NCI-H1105 treated with DMSO at 0.1 percent for 48 hours (cell line): ENCODE data around the gene DUSP14.
"Not testable (repeated sequence)": the region's sequence is repeated elsewhere in the genome, so short reads cannot be mapped to it uniquely, and the experiment has no call there.

Source experiments
- DNase-seq: peaks from one replicate; lab custom pipeline; 2025; lab: John Stamatoyannopoulos, UW

DUSP14 gene

GRCh38 chr17:37485938-37486570, 3.6 kb upstream of the DUSP14 start:
- no peak for DNase-seq

DNA sequence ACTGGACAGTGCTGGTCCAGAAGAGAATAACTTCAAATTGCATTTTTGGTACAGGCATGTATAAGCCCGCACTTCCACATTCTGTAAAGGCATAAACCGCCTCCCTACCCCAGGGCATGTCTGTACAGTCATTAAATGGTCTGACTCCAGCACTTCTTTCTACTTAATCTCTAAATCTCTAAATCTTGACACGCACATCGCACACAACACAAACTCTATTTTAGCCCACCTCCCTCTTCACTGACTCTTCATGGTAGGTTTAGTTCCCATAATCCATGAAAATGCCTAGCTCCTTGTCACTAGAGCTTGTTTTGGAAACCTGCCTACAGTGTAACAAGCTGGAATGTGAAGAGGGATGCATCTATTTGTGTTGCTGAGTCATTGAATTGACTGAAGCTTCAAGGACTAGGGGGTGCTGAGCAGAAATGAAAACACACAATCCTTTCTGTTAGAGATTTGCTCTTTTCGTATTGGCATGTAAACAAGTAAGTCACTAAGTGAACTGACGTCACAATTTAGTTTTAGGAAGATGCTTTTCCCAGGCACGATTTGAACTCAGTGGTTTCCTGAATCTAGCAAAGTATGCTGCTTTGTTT, 1.6 kb upstream of the DUSP14 start:
- peak; percentile 67 for DNase-seq

GRCh38 chr17:37488607-37489196, 989 bp upstream of the DUSP14 start:
- peak; percentile 52 for DNase-seq

GRCh38 chr17:37490022-37490587, 414 bp downstream of the DUSP14 start:
- DNase-seq, result peak; percentile 62

DNA sequence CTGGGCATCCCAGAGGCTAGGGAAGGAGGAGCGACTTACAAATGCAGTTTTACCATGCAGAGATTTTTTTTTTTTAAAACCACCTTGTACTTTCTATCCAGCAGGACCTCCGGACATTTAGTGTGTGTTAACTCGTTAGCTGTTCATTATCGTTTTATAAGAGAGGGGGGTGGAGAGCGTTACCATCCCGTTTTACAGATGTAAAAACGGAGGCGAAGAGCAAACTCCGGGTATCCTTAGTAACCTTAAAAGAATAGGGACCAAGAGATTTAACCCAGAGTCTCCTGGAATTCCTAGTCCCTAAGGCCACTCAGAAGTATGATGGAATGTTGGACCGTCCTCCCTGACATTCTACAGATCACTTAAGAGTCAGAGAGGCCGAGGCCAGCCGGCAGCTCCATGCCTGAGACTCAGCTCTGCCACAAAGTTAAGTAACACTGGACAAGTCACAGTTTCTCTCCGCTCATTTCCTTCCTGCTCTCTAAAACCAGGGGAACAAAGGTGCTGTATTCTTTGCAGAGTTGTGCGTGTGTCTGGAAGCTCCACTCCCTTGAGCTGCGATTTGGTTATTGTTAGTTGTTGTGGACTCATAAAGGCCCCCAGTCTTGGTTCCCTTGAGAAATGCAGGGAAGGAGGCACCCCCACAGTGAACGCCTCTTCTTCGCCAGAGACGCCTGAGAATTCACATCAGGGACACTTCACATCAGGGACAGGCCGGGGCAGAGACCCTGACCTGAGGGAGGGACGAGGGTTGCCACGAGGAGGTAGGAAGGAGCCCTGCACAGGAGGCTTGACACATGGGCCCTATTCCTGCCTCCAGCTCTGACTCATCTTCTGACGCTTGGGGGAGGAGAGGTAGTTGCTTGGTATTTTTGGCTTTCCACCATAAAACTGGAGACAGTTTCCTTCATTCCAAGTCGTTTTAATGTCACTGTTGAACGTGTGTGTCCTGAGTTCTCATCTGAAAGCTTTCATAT, 1.2 kb downstream of the DUSP14 start:
- DNase-seq, result no peak

GRCh38 chr17:37492167-37492566, 2.5 kb downstream of the DUSP14 start:
- no peak for DNase-seq

GRCh38 chr17:37493249-37494027, 3.7 kb downstream of the DUSP14 start:
- DNase-seq, result no peak

- DNase-seq, result no peak
Observed at GRCh38 chr17:37494401-37494831, 4.7 kb downstream of the DUSP14 start.

- no peak for DNase-seq
Observed at GRCh38 chr17:37494971-37495370, 5.3 kb downstream of the DUSP14 start.

- DNase-seq, result no peak
Observed at GRCh38 chr17:37500378-37500777, 10.7 kb downstream of the DUSP14 start.

DNA sequence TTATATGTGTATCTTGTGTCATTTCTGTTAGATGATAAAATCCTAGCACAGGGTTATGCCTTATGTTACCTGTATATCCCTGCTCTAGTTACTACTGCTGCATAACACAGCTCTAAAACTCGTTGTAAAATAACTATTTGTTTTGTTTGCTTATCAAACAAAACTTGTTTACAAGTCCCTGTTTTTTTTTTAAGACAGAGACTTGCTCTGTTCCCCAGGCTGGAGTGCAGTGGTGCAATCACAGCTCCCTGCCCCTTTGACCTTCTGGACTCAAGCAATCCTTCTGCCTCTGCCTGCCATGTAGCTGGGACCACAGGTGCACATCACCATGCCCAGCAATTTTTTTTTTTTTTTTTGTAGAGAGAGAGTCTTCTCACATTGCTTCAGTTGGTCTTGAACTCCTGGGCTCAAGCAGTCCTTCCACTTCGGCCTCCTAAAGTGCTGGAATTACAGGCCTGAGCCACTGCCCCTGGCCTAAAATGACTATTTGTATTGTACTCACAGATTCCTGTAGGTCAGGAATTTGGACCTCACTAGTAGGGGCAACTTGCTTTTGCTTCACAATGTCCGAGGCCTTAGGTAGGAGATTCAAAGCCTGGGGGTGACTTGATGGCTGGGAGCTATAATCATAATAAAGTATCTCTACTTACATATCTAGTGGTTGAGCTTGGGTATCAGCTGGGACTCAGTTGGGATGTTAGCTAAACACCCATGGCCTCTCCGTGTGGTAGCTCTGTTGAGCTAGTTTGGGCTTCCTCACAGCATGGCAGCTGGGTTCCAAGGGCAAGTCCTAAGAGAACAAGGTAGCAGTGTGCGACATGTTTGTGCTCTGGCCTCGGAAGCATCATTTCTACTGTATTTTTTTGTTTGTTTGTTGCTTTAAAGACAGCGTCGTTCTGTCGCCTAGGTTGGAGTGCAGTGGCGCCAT, 12.6 kb downstream of the DUSP14 start:
- no peak for DNase-seq

DNA sequence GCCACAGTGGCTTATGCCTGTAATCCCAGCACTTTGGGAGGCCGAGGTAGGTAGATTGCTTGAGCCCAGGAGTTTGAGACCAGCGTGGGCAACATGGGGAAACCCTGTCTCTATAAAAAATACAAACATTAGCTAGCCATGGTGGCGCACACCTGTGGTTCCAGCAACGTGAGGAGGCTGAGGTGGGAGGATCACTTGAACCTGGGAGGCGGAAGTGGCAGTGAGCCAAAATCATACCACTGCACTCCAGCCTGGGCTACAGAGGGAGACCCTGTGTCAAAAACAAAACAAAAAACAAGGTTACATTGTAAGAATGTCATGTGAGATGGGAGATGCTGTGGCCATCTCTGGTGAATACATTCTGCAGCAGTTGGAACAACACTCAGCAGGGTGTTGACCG, 13.5 kb downstream of the DUSP14 start:
- no peak for DNase-seq

DNA sequence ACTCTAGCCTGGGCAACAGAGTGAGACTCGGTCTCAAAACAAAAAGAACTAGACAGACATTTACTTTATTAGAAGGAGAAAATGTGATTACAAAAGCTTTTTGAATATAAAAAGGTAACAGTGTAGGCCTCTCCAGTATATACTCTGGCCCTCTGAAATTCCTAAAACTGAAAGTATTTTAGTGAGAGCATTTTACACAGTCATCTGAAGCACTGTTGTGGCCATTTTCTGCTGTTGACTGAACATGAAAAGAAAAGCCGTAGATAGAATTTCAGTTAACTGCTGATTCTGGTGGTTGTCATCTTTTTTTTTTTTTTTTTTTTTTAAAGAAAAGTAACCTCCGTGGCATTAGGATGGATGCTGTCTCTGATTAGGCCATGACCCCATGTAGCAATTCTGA, 15.6 kb downstream of the DUSP14 start:
- no peak for DNase-seq

GRCh38 chr17:37506678-37507077, 17.0 kb downstream of the DUSP14 start:
- DNase-seq, result no peak

DNA sequence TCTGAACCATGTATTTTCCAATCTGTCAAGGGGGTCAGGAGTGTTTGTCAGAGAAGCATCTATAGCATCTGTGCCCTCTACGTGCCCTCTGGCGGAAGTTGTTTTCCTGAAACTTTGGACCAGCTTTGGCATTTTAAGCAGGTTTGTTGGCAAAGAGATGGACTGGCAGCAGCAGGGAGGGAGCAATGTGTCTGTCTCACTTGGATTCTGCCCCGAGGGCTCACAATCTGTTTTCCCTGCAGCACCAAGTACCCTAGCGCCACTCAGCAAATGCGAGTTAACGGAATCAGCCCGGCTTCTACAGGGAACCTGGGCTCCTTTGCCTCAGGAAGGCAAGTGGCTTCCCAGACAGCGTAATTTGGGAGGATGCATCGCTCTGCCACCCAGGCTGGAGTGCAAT, 17.4 kb downstream of the DUSP14 start:
- DNase-seq, result no peak

GRCh38 chr17:37510056-37510455, 20.4 kb downstream of the DUSP14 start:
- no peak for DNase-seq

GRCh38 chr17:37511642-37512041, 22.0 kb downstream of the DUSP14 start:
- DNase-seq, result not testable (repeated sequence)

GRCh38 chr17:37512442-37513068, 22.9 kb downstream of the DUSP14 start:
- no peak for DNase-seq

DNA sequence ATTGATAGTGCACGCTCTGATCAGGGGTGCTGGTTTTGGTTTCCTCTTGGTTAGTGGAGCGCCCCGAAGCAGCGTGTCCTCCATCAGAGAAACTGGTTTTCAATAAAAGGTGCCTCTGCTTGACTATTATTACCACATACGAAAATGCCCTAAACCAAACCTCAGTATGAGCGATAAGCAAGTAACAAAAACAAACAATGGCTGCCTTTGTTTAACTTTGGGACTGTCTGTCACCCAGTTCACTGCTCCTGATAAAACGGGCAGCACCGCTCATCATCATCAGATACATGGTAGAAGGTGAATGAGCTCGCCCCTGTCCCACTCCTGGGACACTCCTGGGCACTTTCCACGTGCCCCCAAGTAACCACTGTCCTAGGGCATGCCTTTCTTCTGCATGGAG, 24.0 kb downstream of the DUSP14 start:
- no peak for DNase-seq

DNA sequence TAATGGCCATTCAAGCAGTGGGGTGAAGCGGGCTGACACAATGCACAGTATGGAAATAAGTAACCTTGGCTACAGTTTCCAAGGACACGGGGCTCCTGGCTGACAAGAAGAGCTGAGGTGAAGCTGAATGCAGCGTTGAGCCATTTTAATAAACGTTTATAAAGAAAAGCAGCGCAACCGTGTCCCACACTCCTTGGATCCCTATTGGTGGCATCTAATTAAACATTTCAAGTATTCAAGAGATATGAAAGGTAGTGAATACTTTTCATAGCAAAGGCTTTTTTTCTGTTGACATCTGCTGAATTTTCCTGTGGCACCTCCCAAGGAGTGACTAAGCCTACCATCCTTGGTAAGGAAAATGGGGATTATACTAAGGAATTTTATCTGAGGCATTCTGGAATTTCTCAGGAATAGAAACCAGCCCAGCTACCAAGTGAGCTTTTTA, 26.5 kb downstream of the DUSP14 start:
- DNase-seq, result peak; percentile 51
